T-helper 17 cell (primary cell): ENCODE results near the gene CYP2D6. TPM values are rescaled to one million over a fixed set of nuclear protein-coding genes. Genes with fewer than 3 reads are reported as not detected.

ENCODE experiments used
- ATAC-seq: fragments of 150-1000 bp; cut with Tn5 transposase; 2 replicates; pipeline ENCODE4 v1.10.0; 2021; ENCODE audit warnings: mild to moderate bottlenecking, moderate library complexity
- DNase-seq, 3 donors: peaks; one replicate each; pipeline versions ENCODE4 v3.0.0 to v3.0.0-alpha.2; 2020 to 2021
- H3K9me3 ChIP-seq: one replicate; pipeline ENCODE4 v1.7.0; 2013; ENCODE audit warnings: low read length, mild to moderate bottlenecking; ENCODE audit not compliant: control insufficient read depth, poor library complexity, severe bottlenecking
- H3K27ac Mint-ChIP-seq: one replicate; pipeline ENCODE4 v1.8.0; 2022; ENCODE audit warnings: mild to moderate bottlenecking, moderate library complexity, mixed read lengths
- H3K27me3 Mint-ChIP-seq: one replicate; pipeline ENCODE4 v1.8.0; 2022; ENCODE audit warnings: mixed read lengths
- H3K36me3 Mint-ChIP-seq: one replicate; pipeline ENCODE4 v1.8.0; 2022; ENCODE audit warnings: low read depth, mixed read lengths
- H3K4me1 Mint-ChIP-seq: one replicate; pipeline ENCODE4 v1.8.0; 2022; ENCODE audit warnings: mild to moderate bottlenecking, mixed read lengths
- H3K4me3 Mint-ChIP-seq: one replicate; pipeline ENCODE4 v1.8.0; 2022; ENCODE audit warnings: mild to moderate bottlenecking, moderate library complexity, mixed read lengths
- total RNA-seq, 4 donors: library from RNA in 2 of 4; stranded (reverse) in 2 of 4; gene quantifications; one replicate each; pipeline ENCODE4 v1.2.3 and lab custom pipeline; 2022 to 2026

The CYP2D6 gene
- total RNA-seq, 2 donors from 2014 or later: 5.9 to 9.6 TPM

DNA sequence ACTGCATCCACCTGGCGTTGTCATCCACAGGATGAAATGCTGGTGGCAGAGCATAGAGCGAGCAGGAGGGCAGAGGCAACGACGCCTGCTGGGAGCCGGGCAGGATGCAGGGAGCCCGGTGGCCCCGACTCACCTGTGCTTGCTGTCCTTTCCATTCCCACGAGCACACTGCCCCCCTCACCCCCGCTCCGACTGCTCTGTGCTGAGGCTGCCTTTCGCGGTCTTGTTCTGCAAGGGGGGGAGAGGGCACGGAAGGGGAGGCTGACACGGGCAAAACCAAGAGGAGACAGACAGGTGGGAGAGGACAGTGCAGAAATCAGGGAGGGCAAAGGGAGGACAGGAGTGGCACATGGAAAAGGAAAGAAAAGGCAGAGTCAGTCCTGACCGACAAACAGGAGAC, 37.9 kb upstream of the CYP2D6 start:
- H3K4me1 Mint-ChIP-seq: peaks cover 26% of the 10 kb centered on the region
- ATAC-seq (no peak), DNase-seq (no peak)
- no peak overlapping the region for H3K4me3 Mint-ChIP-seq
- peaks cover 2% of the 10 kb centered on the region for H3K36me3 Mint-ChIP-seq
- H3K27me3 Mint-ChIP-seq: no peaks in the 10 kb centered on the region
- H3K9me3 ChIP-seq: no peaks in the 10 kb centered on the region
- H3K27ac Mint-ChIP-seq: peak overlapping the region; percentile 63

DNA sequence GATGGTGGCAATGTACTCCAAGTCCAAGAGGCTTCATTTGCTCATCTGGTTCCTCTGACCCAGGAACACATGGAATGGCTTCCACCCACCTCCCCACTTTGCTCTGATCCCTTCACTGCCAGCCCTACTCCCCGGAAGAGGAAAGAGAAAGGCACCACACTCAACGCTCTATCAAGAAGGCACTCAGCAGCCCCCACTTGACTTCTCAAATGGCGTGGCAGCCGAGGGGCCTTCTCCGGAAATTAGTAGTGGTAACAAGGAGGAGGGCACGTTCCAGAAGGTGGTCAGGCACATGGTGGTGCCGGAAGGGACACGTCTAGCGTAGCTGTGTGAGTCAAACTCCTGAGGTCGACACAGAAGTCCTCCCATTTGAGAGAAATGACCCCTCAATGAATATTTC, 36.5 kb upstream of the CYP2D6 start:
- ATAC-seq (no peak), DNase-seq (no peak)
- Mint-ChIP-seq H3K27me3 (no peaks in the 10 kb centered on the region), H3K4me1 (peaks cover 19% of the 10 kb centered on the region), H3K36me3 (peaks cover 2% of the 10 kb centered on the region), H3K4me3 (no peak overlapping the region), H3K27ac (peak overlapping the region; percentile 68)
- no peaks in the 10 kb centered on the region for H3K9me3 ChIP-seq

DNA sequence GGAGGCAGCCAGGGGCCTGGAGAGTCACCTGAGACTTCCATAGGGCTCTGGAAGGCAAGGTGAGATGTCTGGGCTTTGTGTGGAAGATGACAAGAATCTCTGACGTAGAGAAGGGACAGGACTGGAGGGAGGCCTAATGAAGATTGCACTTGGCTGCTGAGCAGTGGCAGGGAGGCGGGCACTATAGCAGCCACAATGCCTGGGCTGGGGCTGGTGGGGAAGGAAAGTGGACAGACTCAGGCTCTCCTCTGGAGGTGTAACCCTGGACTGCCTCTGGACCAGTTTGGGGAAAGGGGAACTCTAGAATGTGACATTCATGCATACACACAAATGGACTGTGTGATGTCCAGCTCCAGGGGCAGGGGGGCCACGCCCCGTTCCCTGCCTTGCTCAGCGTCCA, 34.3 kb upstream of the CYP2D6 start:
- H3K9me3 ChIP-seq: no peaks in the 10 kb centered on the region
- Mint-ChIP-seq H3K27ac (peak overlapping the region; percentile 67), H3K4me3 (no peak overlapping the region), H3K36me3 (peaks cover 2% of the 10 kb centered on the region), H3K4me1 (peaks cover 11% of the 10 kb centered on the region), H3K27me3 (no peaks in the 10 kb centered on the region)
- DNase-seq (no peak), ATAC-seq (no peak)

DNA sequence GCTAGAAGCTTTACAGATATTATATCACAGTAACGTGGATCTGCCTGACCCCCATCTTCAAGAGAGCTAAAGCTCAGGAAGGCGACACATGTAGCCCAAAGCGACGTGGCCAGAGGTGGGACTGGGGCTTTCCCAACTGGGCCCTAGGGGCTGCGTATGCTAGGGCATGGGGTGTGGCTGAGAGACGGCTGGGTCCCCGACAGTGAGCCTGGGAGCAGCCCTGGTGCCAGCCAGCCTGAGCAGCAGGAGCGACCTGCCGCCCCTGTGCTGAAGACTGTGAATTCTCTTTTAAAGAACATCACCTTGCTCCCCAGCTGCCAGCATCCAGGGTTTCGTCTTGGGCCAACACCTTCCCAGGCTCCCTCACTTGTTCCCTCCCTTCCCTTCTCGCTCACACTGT, 32.9 kb upstream of the CYP2D6 start:
- H3K4me3 Mint-ChIP-seq: no peak overlapping the region
- peaks cover 11% of the 10 kb centered on the region for H3K4me1 Mint-ChIP-seq
- H3K27ac Mint-ChIP-seq: peak overlapping the region; percentile 67
- no peak for DNase-seq
- H3K36me3 Mint-ChIP-seq: peaks cover 2% of the 10 kb centered on the region
- no peak for ATAC-seq
- no peaks in the 10 kb centered on the region for H3K27me3 Mint-ChIP-seq
- no peaks in the 10 kb centered on the region for H3K9me3 ChIP-seq

DNA sequence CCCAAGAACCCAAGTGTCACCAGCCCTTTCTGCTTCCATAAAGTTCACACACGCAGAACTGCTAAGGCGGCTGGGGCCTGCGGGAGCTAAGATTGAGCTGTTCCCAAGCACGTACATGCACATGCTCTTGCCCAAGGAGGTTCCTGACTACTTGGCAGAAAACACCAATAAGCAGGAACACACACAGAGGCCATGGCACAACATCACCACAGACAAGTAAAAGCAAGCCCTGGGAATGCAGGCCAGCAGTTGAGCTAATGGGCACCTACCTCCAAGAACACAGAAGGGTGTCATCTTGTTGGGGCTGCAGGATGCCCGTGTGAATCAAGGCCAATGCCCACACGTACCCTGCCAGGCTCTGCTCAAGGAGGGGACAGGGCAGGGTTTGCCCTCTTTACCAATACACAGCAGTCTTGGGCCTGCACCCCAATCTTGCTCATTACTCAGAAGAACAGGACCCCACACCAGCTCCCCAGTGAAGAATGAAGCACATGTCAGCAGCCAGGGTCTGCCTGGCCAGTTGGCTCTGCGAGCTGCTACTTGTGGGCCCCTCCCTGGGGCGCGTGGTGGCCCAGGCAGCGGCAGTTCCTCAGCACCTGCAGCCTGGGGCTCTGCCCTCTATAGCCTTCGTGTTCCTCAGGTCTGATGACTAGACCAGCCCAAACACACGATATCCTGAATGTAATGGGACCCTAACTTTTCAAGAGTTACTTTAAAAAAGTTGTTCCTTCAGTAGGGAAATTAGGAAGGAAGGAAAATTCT, 32.3 kb upstream of the CYP2D6 start:
- Mint-ChIP-seq H3K4me1 (peaks cover 11% of the 10 kb centered on the region), H3K36me3 (peaks cover 2% of the 10 kb centered on the region)
- ATAC-seq: no peak

DNA sequence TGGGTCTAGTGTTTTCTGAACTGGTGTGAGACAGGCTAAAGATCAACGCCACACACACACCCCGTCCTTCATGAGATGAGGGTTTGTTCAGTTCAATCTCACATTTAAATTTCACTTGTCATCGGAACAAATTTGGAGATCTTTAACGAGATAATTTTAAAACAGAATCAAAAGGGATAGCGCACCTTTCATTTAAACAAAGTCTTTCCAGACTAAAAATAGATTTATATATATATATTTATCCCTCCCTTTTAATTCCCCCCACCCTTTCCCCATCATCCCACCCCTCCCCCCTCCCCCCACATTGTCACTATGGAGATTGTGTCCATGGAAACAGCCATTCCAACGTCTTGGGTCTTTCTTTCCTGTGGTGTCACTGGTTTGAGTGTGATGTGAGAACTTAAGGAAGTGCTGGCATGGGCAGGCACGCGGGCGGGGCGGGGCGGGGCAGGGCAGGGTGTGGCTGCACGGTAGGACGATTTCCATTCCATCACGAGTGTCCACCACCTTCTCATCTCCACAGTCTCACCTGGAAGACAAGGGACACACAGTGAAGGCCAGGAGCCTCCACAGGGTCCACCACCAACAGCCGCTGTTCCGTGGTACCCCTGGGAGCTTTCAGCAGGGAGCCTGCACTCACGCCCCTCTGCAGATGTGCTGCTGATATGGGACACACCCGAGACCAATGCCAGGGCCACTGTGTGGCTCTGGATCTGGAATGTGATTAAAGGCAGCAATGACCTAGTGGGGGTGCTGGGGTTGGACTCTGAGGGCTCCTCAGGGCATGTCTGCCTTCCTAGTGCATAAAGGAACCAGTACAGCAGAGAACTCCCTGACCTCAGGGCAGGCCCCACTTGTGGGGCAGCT, 30.5 kb upstream of the CYP2D6 start:
- no peak overlapping the region for H3K4me3 Mint-ChIP-seq
- H3K4me1 Mint-ChIP-seq: peaks cover 11% of the 10 kb centered on the region
- no peak for ATAC-seq
- no peak overlapping the region for H3K27ac Mint-ChIP-seq
- H3K36me3 Mint-ChIP-seq: no peaks in the 10 kb centered on the region
- H3K27me3 Mint-ChIP-seq: no peaks in the 10 kb centered on the region
- DNase-seq: no peak
- H3K9me3 ChIP-seq: no peaks in the 10 kb centered on the region

More for the DNA sequence above, 32.3 kb upstream of the CYP2D6 start:
- no peak for DNase-seq
- H3K27ac Mint-ChIP-seq: no peak overlapping the region
- H3K9me3 ChIP-seq: no peaks in the 10 kb centered on the region
- no peak overlapping the region for H3K4me3 Mint-ChIP-seq
- no peaks in the 10 kb centered on the region for H3K27me3 Mint-ChIP-seq

DNA sequence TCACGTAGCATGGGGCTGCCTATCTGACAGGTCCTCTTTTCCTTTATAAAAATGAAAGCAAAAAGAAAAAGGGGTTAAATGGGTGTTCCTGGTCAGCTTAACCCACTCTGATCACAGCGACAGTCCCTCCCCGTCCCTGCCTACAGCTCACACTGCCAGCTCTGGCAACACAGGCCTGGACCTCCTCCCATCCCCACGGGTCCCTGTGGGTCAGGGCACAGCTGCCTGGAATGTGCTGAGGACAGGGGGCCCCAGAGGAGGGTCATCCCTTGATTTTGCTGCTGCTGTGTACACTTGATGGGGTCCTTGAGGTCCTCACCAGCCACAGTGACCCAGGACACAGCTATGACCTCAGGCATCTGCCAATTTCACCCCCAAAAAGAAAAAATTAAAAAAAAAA, 29.6 kb upstream of the CYP2D6 start:
- no peak for DNase-seq
- ATAC-seq: no peak
- Mint-ChIP-seq H3K27me3 (no peaks in the 10 kb centered on the region), H3K4me1 (peaks cover 11% of the 10 kb centered on the region), H3K27ac (no peak overlapping the region), H3K4me3 (no peak overlapping the region), H3K36me3 (no peaks in the 10 kb centered on the region)
- H3K9me3 ChIP-seq: no peaks in the 10 kb centered on the region

DNA sequence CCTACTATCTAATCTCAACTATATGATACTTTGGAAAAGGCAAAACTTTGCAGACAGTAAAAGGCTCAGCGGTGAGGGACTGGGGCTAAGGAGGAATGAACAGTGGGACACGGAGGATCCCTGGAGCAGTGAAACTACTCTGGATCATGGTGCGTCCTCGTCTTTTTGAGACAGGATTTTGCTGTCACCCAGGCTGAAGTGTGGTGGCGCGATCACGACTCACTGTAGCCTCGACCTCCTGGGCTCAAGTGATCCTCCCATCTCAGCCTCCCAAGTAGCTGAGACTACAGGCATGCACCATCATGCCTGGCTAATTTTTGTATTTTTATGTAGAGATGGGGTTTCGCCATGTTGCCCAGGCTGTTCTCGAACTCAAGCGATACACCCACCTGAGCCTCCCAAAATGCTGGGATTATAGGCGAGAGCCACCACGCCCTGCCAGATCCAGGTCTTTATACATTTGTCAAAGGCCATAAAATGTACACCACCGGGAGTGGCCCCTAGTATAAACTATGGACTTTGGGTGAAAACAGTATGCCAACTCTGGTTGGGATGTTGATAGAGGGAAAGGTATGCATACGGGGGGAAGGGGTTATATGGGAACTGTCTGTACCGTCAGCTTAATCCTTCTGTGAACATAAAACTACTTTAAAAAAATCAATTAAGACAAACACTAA, 28.0 kb upstream of the CYP2D6 start:
- no peak for ATAC-seq
- no peaks in the 10 kb centered on the region for H3K27me3 Mint-ChIP-seq
- DNase-seq: no peak
- H3K9me3 ChIP-seq: no peaks in the 10 kb centered on the region
- no peak overlapping the region for H3K4me3 Mint-ChIP-seq
- H3K4me1 Mint-ChIP-seq: peaks cover 5% of the 10 kb centered on the region
- H3K27ac Mint-ChIP-seq: no peak overlapping the region
- H3K36me3 Mint-ChIP-seq: no peaks in the 10 kb centered on the region

DNA sequence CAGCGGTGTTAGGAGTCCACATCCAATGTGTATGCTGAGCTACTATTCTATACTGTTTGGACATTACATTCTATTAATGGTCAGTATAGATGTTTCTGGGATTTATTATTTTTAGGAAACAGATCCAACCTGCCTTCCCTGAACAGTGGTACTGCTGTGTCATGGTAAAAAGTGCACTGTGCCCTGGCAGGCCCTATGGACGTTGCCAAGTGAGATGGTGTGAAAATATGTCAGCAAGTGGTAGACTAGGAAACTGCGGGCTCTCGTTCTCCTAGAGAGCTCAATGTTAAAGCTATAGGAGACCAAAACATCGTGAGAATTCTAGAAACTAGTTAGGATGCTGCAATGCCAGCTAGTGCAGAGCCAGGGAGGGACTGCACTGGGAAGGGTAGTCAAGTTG, 26.0 kb upstream of the CYP2D6 start:
- Mint-ChIP-seq H3K4me3 (no peak overlapping the region), H3K27me3 (no peaks in the 10 kb centered on the region), H3K27ac (no peak overlapping the region), H3K36me3 (no peaks in the 10 kb centered on the region), H3K4me1 (peaks cover 5% of the 10 kb centered on the region)
- ATAC-seq (no peak), DNase-seq (no peak)
- H3K9me3 ChIP-seq: no peaks in the 10 kb centered on the region

DNA sequence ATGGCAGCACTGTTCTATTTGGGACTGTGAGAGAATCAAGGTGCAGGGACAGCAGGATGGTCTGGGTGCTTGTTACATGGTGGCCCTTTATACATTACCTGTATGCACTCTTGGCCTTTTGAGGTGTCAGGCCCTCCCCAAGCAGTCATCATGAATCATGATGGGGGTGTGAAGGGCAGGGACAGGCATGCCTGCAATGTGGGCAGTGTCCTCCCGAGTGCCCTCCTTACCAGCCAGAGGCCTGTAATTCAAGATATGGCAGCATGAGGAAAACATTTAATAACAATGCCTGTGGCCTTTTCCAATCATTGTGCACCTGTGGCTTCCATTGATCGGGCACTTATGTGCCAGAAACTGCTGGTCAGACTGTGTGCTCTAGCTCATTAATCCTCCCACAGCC, 25.5 kb upstream of the CYP2D6 start:
- Mint-ChIP-seq H3K4me1 (peaks cover 5% of the 10 kb centered on the region), H3K36me3 (no peaks in the 10 kb centered on the region), H3K27me3 (no peaks in the 10 kb centered on the region), H3K27ac (no peak overlapping the region), H3K4me3 (no peak overlapping the region)
- ATAC-seq: no peak
- no peaks in the 10 kb centered on the region for H3K9me3 ChIP-seq
- no peak for DNase-seq

DNA sequence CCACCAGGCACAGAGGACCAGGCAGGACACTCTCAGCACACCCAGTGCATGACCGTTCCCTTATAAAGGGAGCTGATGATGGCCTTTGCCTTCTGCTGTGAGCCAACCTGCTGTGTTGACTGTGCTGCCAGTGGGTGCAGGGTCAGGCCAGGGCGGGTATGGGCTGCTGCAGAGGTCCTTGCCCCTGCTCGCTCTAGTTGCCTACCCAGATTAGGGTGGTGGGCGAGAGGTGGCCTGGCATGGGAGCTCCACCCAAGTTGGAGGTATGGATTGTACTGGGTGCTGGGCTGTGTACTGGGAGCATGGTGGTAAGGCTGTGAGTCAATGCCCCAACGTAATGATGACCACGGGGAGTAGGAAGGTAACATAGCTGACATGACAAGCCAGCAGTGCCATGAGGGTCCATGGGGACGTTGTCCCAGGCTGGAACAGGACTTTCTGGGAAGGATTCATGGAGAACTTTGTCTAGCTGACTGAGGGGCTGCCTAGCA, 24.5 kb upstream of the CYP2D6 start:
- H3K36me3 Mint-ChIP-seq: no peaks in the 10 kb centered on the region
- no peak for ATAC-seq
- H3K27ac Mint-ChIP-seq: peak overlapping the region; percentile 63

DNA sequence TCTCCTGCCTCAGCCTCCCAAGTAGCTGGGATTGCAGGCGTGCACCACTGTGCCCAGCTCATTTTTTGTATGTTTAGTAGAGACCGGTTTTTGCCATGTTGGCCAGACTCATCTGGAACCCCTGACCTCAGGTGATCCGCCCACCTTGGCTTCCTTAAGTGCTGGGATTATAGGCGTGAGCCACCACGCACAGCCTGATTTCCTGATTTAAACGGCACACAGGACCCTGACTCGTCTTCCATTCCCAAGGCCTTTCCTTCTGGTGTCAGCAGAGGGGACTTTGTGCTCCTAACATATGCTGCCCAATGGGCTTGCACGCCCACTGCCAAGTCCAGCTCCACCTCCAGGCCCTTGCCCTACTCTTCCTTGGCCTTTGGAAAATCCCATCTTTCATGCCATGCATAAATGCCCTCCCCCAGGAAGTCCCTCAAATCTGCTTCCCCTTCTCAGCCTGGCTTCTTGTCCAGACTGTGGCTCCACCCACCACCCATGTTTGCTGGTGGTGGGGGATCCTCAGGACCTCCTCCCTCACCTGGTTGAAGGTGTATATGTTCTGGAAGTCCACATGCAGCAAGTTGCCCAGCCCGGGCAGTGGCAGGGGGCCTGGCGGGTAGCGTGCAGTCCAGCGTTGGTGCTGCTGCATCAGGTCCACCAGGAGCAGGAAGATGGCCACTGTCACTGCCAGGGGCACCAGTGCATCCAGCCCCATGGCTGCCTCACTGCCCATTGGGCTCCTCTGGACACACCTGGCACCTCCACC, 23.9 kb upstream of the CYP2D6 start:
- no peak for ATAC-seq
- H3K27me3 Mint-ChIP-seq: no peaks in the 10 kb centered on the region
- H3K36me3 Mint-ChIP-seq: peaks cover 2% of the 10 kb centered on the region

More for the DNA sequence above, 24.5 kb upstream of the CYP2D6 start:
- Mint-ChIP-seq H3K4me1 (peaks cover 5% of the 10 kb centered on the region), H3K27me3 (no peaks in the 10 kb centered on the region), H3K4me3 (no peak overlapping the region)
- no peak for DNase-seq
- no peaks in the 10 kb centered on the region for H3K9me3 ChIP-seq

More for the DNA sequence above, 23.9 kb upstream of the CYP2D6 start:
- H3K9me3 ChIP-seq: no peaks in the 10 kb centered on the region
- Mint-ChIP-seq H3K4me3 (no peak overlapping the region), H3K27ac (peak overlapping the region; percentile 63), H3K4me1 (peaks cover 5% of the 10 kb centered on the region)
- DNase-seq: no peak
